GM19397 (cell line): ENCODE results near the gene PMS2.
"Not testable (repeated sequence)": the region's sequence is repeated elsewhere in the genome, so short reads cannot be mapped to it uniquely, and the experiment has no call there.

ENCODE experiments used
- ATAC-seq: cut with Tn5 transposase; IDR thresholded peaks from one replicate; pipeline ENCODE4 v1.9.1; 2021; ENCODE audit warnings: mild to moderate bottlenecking, moderate library complexity; ENCODE audit not compliant: unreplicated experiment

PMS2 gene

DNA sequence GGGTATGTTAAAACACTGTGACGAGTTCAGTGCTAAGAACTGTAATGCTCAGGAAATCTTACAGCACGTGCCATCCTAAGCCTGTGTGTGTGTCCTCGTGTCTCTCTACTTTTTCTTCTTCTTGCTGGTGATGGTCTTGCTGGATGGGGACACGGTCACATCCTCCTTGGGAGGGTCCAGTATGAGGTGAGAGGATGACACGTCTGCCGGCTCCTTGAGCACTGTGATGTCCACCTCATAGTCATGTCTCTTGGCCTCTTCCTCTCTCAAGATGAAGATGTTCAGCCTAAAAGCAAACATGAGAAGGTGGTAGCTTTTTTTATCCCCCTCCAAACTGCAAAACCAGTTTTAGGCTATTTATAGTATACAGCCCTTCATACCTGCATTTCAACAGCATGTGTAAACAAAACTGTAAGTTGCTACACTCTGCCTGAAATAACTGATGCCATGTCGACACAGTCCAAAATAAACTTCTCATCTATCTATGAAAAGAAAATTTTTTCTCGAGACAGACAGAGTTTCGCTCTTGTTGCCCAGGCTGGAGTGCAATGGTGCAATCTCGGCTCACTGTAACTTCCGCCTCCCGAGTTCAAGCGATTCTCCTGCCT, 82.5 kb downstream of the PMS2 start:
- ATAC-seq, result not testable (repeated sequence)

DNA sequence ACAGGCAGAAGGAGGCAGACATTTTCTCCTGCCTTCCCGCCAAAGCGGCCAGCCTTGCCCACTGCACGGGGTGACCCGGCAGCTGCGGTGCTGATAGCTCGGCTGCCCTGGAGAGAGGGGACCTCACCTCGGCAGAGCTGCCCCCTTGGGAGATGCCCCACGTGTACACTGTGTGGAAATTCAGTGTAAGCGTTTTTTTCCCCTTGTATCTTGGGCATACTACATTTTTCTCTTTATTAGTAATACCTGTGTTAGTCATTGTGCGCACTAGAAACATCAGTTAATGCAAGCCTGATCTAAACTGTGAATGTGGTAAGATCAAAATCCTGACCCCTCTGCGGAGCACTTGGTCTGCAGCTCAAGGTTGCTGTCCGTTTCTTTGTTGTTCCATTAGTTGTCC, 84.2 kb downstream of the PMS2 start:
- not testable (repeated sequence) for ATAC-seq

DNA sequence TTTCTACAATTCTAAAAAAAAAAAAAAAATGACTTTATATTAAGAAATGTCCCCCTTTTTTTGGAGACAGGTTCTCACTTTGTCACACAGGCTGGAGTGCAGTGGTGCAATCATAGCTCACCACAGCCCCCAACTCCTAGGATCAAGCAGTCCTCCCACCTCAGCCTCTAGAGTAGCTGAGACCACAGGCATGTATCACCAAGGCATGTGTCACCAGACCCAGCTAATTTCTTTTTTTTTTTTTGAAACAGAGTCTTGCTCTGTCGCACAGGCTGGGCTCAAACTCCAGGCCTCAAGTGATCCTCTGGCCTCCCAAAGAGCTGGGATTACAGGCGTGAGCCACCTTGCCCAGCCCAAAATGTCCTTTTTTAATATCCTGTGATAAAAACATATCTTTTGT, 84.7 kb downstream of the PMS2 start:
- not testable (repeated sequence) for ATAC-seq
